Neuronal stem cell (in vitro differentiated cells): ENCODE results near the gene ODAD4.

Experiments used
- DNase-seq: peaks from one replicate; pipeline ENCODE4 v3.0.0-alpha.2; 2013; ENCODE audit warnings: low spot score
- H2AFZ ChIP-seq: one replicate; pipeline ENCODE4 v1.6.1; 2013; ENCODE audit warnings: mild to moderate bottlenecking, low read length, inconsistent platforms
- H2AK5ac ChIP-seq: 2 replicates; pipeline ENCODE4 v1.6.1; 2013; ENCODE audit warnings: low read depth, mild to moderate bottlenecking, inconsistent platforms, low read length, moderate library complexity, mixed read lengths
- H2BK120ac ChIP-seq: 2 replicates; pipeline ENCODE4 v1.6.1; 2013; ENCODE audit warnings: low read depth, mild to moderate bottlenecking, inconsistent platforms, low read length, moderate library complexity, mixed read lengths
- H2BK12ac ChIP-seq: one replicate; pipeline ENCODE4 v1.6.1; 2013; ENCODE audit warnings: low read length, inconsistent platforms
- H2BK15ac ChIP-seq: 2 replicates; pipeline ENCODE4 v1.6.1; 2013; ENCODE audit warnings: mild to moderate bottlenecking, low read length, inconsistent platforms, mixed read lengths
- H2BK5ac ChIP-seq: one replicate; pipeline ENCODE4 v1.6.1; 2013; ENCODE audit warnings: inconsistent platforms, mild to moderate bottlenecking, low read length, moderate library complexity
- H3K14ac ChIP-seq: one replicate; pipeline ENCODE4 v1.6.1; 2013; ENCODE audit warnings: low read length, inconsistent platforms
- H3K18ac ChIP-seq: 2 replicates; pipeline ENCODE4 v1.6.1; 2013; ENCODE audit warnings: low read length, inconsistent platforms
- H3K23ac ChIP-seq: 2 replicates; pipeline ENCODE4 v1.6.1; 2013; ENCODE audit warnings: low read depth, mild to moderate bottlenecking, mixed read lengths, low read length, inconsistent platforms; ENCODE audit not compliant: poor library complexity
- H3K27ac ChIP-seq: replicated peaks from 3 replicates; pipeline ENCODE4 v1.5.1; 2013; ENCODE audit warnings: low read length, inconsistent platforms
- H3K27me3 ChIP-seq, 3 experiments: 2 replicates each; pipeline ENCODE4 v1.6.1; 2013; ENCODE audit warnings: low read length in 3 of 3, mild to moderate bottlenecking in 2 of 3, inconsistent platforms in 1 of 3, low read depth in 1 of 3, mixed read lengths in 1 of 3, moderate library complexity in 1 of 3; ENCODE audit not compliant: control insufficient read depth in 3 of 3, insufficient read depth in 3 of 3
- H3K36me3 ChIP-seq, 2 donors: replicated peaks in 1 of 2; 2 replicates each; pipeline ENCODE4 v1.6.1; 2013; ENCODE audit warnings: low read length in 2 of 2; ENCODE audit not compliant: control insufficient read depth in 2 of 2, insufficient read depth in 2 of 2
- H3K4ac ChIP-seq: 2 replicates; pipeline ENCODE4 v1.6.1; 2013; ENCODE audit warnings: inconsistent platforms, mild to moderate bottlenecking, low read length, moderate library complexity
- H3K4me1 ChIP-seq, 2 donors: 1 replicate in 1 of 2; 2 replicates in 1 of 2; pipeline ENCODE4 v1.6.1; 2013; ENCODE audit warnings: low read length in 2 of 2, low read depth in 1 of 2; ENCODE audit not compliant: control insufficient read depth in 2 of 2, insufficient read depth in 1 of 2
- H3K4me2 ChIP-seq: one replicate; pipeline ENCODE4 v1.6.1; 2013; ENCODE audit warnings: mild to moderate bottlenecking, low read length, inconsistent platforms; ENCODE audit not compliant: insufficient read depth, poor library complexity, severe bottlenecking
- H3K4me3 ChIP-seq, 2 donors: 2 replicates each; pipeline ENCODE4 v1.5.1; 2013; ENCODE audit warnings: low read length in 2 of 2, mild to moderate bottlenecking in 2 of 2, inconsistent platforms in 1 of 2, moderate library complexity in 1 of 2
- H3K79me1 ChIP-seq: one replicate; pipeline ENCODE4 v1.6.1; 2013; ENCODE audit warnings: low read depth, mild to moderate bottlenecking, inconsistent platforms, low read length, moderate library complexity
- H3K9ac ChIP-seq: one replicate; pipeline ENCODE4 v1.6.1; 2013; ENCODE audit warnings: mild to moderate bottlenecking, low read depth, low read length, inconsistent platforms; ENCODE audit not compliant: poor library complexity
- H3K9me3 ChIP-seq, 2 donors: replicated peaks in 1 of 2; 2 replicates each; pipeline versions ENCODE3 to v1.6.1; 2013; ENCODE audit warnings: low read length in 2 of 2, mild to moderate bottlenecking in 2 of 2, inconsistent platforms in 1 of 2, low read depth in 1 of 2, mixed read lengths in 1 of 2, moderate library complexity in 1 of 2; ENCODE audit not compliant: control insufficient read depth in 2 of 2, insufficient read depth in 1 of 2
- H4K8ac ChIP-seq: one replicate; pipeline ENCODE4 v1.6.1; 2013; ENCODE audit warnings: low read depth, mild to moderate bottlenecking, inconsistent platforms, low read length, moderate library complexity
- H4K91ac ChIP-seq: one replicate; pipeline ENCODE4 v1.6.1; 2013; ENCODE audit warnings: low read length, low read depth, mild to moderate bottlenecking, inconsistent platforms; ENCODE audit not compliant: poor library complexity
- WGBS, 2 donors: extraction: QIAGEN DNeasy Blood & Tissue Kit; methylation state at CpG; one replicate each; pipeline ENCODE4 v1.1.7; 2013; ENCODE audit warnings: missing lambda C conversion rate in 2 of 2, mixed read lengths in 1 of 2; ENCODE audit not compliant: insufficient read length in 2 of 2, insufficient replicate concordance in 1 of 2; ENCODE audit errors: extremely low coverage in 2 of 2; 5-methylcytosine and 5-hydroxymethylcytosine counted together

ODAD4 gene

DNA sequence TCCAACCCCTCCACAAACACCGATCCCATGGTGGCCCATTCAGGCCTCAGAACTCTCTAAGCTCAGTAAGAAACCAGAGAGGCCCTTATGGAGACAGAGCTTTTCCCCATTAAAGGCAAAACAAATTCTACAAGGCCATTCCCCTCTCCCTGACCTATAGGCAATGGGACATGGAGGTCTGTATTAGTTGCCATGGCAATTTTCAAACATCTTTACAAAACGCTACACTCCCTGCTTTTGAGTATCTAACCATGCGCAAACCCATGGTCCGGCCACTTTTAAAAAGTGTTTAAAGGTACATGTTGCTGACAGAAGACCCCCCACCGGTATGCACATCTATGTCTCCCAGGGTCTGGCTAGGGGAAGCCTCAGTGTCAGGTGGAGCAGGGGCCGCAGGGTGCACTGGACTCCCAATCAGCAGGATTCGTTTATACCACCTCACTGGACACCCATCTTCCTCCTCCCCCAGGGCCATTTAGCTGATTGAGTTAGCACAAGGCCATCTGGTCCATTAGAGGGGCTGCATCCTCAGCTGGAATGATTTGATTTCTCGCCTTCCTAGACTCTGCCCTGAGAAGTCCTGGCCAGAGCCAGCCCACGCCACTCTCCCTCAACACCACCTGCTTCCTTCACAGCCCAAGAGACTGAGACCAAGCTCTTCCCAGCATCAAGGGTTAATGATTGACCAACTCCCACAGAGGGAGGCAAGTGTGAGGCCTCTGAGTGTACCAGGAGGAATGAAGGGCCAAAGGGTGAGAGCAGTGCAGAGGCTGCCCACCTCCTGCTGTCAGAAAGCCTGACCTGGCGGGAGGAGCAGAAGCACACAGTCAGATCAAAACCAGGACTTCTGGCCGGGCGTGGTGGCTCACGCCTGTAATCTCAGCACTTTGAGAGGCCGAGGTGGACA, 22.5 kb upstream of the ODAD4 start:
- no peak overlapping the region for H2BK5ac ChIP-seq
- no CpG with 5 or more reads among the region's 14 CpGs for WGBS, 2 donors
- H3K4ac ChIP-seq, result no peak overlapping the region

DNA sequence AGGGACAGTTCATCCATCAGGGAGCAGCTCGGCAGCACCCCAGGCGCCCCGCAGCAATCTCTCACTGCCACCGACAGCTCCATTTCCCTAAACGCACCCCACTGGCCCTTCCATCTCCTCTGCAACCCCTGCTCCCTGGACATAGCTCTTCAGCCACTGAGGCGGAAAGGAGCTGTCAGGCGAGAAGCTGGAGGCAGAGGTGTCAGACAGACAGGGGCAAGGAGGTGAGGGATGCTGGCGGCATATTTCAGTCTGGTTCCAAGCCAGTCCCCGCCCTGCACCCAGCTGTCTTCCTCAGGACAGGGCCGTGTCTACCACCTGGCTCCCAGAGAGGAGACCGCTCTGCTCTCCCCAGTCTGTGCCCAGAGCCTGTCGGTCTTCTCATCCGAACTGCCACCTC, 21.3 kb upstream of the ODAD4 start:
- Histone ChIP-seq H3K4me1 (peaks cover 0 to 12% of the 10 kb centered on the region in 2 donors), H4K8ac (no peak overlapping the region), H2AFZ (no peak overlapping the region), H3K79me1 (peaks cover 24% of the 10 kb centered on the region), H3K27ac (no peak overlapping the region), H2BK120ac (no peak overlapping the region), H3K9me3 (no peaks in the 10 kb centered on the region), H4K91ac (no peak overlapping the region), H2BK5ac (no peak overlapping the region), H2BK15ac (no peak overlapping the region), H3K18ac (no peak overlapping the region), H3K36me3 (peaks cover 91 to 100% of the 10 kb centered on the region in 2 donors), H3K4me2 (no peak overlapping the region), H3K9ac (peak overlapping the region; percentile 1), H3K14ac (no peak overlapping the region), H3K4ac (no peak overlapping the region), H3K27me3 (no peaks in the 10 kb centered on the region), H2AK5ac (no peak overlapping the region), H3K4me3 (no peak overlapping the region), H3K23ac (peak overlapping the region; percentile 21), H2BK12ac (no peak overlapping the region)
- DNase-seq, result no peak
- no CpG with 5 or more reads among the region's 13 CpGs for WGBS, 2 donors

More for the DNA sequence above, 22.5 kb upstream of the ODAD4 start:
- H3K9me3 ChIP-seq, result no peaks in the 10 kb centered on the region
- no peak overlapping the region for H3K18ac ChIP-seq
- no peak overlapping the region for H3K4me2 ChIP-seq
- H2BK12ac ChIP-seq, result no peak overlapping the region
- H2AFZ ChIP-seq, result no peak overlapping the region
- H4K8ac ChIP-seq, result no peak overlapping the region
- H2BK120ac ChIP-seq, result no peak overlapping the region
- no peak overlapping the region for H2AK5ac ChIP-seq
- peak overlapping the region in 1 of 2 donors; percentile 2 for H3K4me3 ChIP-seq
- H2BK15ac ChIP-seq, result no peak overlapping the region
- H3K23ac ChIP-seq, result no peak overlapping the region
- DNase-seq, result no peak
- H3K9ac ChIP-seq, result peak overlapping the region; percentile 9
- peaks cover 82 to 99% of the 10 kb centered on the region in 2 donors for H3K36me3 ChIP-seq
- H3K14ac ChIP-seq, result no peak overlapping the region
- peaks cover 17% of the 10 kb centered on the region for H3K79me1 ChIP-seq
- no peaks in the 10 kb centered on the region for H3K27me3 ChIP-seq
- no peak overlapping the region for H3K27ac ChIP-seq
- peaks cover 0 to 6% of the 10 kb centered on the region in 2 donors for H3K4me1 ChIP-seq
- no peak overlapping the region for H4K91ac ChIP-seq

DNA sequence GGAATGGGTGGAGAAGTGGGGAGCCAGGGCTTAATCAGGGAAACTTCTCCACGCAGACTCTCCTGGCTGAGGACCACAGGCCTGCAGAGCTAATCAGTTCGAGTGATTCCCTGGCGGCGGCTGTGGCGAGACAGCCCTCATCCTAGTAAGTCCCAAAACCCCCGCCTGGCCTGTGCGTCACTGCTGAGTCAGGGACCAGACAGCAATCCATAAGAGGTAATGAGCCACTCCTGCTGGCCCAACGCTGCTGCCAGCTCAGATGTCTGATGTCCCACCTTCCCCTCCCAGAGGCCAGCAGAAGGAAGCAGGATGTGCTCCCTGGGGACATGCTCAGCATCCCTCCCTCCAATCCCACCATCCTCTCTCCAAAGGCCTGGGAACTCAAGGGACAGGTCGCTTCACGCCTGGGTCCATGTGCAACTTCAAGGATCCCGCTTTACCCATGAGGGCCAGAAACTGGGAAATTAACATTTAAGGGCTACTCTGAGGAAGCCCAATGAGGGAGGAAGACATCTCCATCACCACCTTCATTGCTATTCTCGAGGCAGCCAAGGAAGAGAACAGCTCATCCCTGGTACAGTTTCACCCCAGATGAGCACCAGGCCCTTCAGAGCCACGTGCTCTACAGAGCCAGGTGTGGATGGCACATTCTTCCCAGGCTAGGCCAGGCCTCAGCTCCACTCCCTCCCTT, 19.6 kb upstream of the ODAD4 start:
- no peak overlapping the region for H4K8ac ChIP-seq
- H2BK120ac ChIP-seq, result no peak overlapping the region
- H2AK5ac ChIP-seq, result no peak overlapping the region
- H3K4me1 ChIP-seq, result peaks cover 2 to 29% of the 10 kb centered on the region in 2 donors
- H3K4me2 ChIP-seq, result no peak overlapping the region
- H2BK5ac ChIP-seq, result no peak overlapping the region
- no peak overlapping the region for H3K4ac ChIP-seq
- no peak overlapping the region for H4K91ac ChIP-seq
- no peak for DNase-seq
- no peak overlapping the region for H3K23ac ChIP-seq
- H3K18ac ChIP-seq, result no peak overlapping the region
- no peak overlapping the region for H3K14ac ChIP-seq
- peaks cover 74 to 100% of the 10 kb centered on the region in 2 donors for H3K36me3 ChIP-seq
- H3K79me1 ChIP-seq, result peaks cover 26% of the 10 kb centered on the region
- no peaks in the 10 kb centered on the region for H3K27me3 ChIP-seq
- no peak overlapping the region for H2BK15ac ChIP-seq
- WGBS, 2 donors, result no CpG with 5 or more reads among the region's 13 CpGs
- no peaks in the 10 kb centered on the region for H3K9me3 ChIP-seq
- H3K4me3 ChIP-seq, result no peak overlapping the region
- no peak overlapping the region for H2AFZ ChIP-seq
- H2BK12ac ChIP-seq, result no peak overlapping the region
- H3K27ac ChIP-seq, result no peak overlapping the region
- no peak overlapping the region for H3K9ac ChIP-seq

DNA sequence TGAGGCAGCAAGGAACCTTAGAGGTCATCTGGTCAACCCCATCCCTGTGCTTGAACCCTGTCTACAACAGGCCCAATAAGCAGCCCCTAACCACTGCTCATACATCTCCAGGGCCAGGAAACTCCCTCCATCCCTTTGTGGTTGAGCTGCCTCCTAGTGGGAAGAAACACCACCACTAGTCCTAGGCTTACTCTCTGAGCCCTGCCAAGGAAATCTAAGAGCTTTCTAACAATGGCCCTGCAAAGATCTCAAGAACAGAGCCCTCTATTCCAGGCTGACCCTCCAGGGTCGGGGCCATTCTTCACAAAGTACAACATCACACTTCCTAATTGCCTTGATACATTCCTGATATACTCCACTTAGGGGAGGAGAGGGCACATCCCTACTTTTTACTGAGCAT, 17.5 kb upstream of the ODAD4 start:
- no CpG with 5 or more reads among the region's 1 CpG for WGBS, 2 donors
- Histone ChIP-seq H2BK15ac (no peak overlapping the region), H3K4me2 (no peak overlapping the region), H3K4ac (no peak overlapping the region), H3K27ac (no peak overlapping the region), H2BK120ac (no peak overlapping the region), H2AFZ (no peak overlapping the region), H3K4me3 (no peak overlapping the region), H3K79me1 (peaks cover 22% of the 10 kb centered on the region), H3K9ac (no peak overlapping the region), H4K91ac (no peak overlapping the region), H3K23ac (no peak overlapping the region), H3K9me3 (no peaks in the 10 kb centered on the region), H3K36me3 (peaks cover 56 to 97% of the 10 kb centered on the region in 2 donors), H3K27me3 (no peaks in the 10 kb centered on the region), H4K8ac (no peak overlapping the region), H2BK5ac (no peak overlapping the region), H2AK5ac (no peak overlapping the region), H3K18ac (no peak overlapping the region), H2BK12ac (no peak overlapping the region), H3K14ac (no peak overlapping the region), H3K4me1 (peaks cover 14 to 33% of the 10 kb centered on the region in 2 donors)
- no peak for DNase-seq
